ENCODE measurements around the gene MAGEC3. TPM values are rescaled to one million over a fixed set of nuclear protein-coding genes. Genes with fewer than 3 reads are reported as not detected.

The MAGEC3 gene
- total RNA-seq, 1 donor from 2014 or later = not detected

DNA sequence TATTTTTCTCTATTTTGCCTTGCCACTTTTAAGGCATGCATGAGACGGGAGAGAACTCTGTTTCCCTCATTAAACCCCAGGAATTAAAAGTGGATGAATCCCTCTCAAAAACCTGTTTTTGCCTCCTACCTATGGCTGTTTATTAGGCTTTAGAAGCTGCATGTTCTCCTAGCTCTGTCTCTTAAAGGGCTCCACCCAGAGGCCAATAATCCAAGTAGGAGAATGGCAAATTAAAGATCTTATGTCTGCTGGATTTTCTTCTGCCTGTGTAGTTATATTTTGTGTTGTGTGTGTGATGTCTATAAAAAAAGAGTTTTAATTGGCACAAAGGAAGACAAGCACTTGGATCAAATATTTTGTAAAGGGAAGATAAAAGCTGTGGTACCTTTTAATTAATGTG is 98.0 kb downstream of the MAGEC3 start:
- DNase-seq (ENCODE audit: low spot score) = no peak
- intact Hi-C loops (cut with DNase I) = no loop called here

- no peak for DNase-seq (ENCODE audit: low spot score)
- intact Hi-C loops (cut with DNase I) = no loop called here
Measured at GRCh38 chrX:141941234-141941633, 103.1 kb downstream of the MAGEC3 start.

DNA sequence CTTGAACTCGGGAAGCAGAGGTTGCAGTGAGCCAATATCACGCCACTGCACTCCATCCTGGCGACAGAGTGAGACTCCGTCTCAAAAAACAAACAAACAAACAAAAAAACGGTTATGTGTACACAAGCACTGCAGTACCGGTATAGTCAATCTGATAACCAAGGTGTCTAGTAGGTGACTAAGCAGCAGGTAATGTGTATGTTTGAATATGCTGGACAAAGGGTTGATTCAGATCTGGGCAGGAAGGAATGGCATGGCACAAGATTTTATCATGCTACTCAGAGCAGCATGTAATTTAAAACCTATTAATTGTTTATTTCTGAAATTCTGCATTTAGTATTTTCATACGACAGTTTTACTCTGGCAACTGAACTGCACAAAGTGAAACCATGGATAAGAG is 107.3 kb downstream of the MAGEC3 start:
- intact Hi-C loops (cut with DNase I) = no loop called here
- no peak for DNase-seq (ENCODE audit: low spot score)

GRCh38 chrX:141947350-141947749 is 109.2 kb downstream of the MAGEC3 start:
- DNase-seq (ENCODE audit: low spot score) = no peak
- intact Hi-C loops (cut with DNase I) = no loop called here

Other genes with a start within 250 kb of the MAGEC3 start
- gene SPANXA2, start 248.6 kb upstream of the MAGEC3 start, total RNA-seq = not detected
- gene SPANXD, start 139.6 kb upstream of the MAGEC3 start, total RNA-seq = not detected
- gene MAGEC1, start 65.6 kb downstream of the MAGEC3 start, total RNA-seq = not detected

Measured in cardiac septum (tissue), 1 donor.